Measurements from ENCODE around the gene FSD2.
"Not testable (repeated sequence)": the region's sequence is repeated elsewhere in the genome, so short reads cannot be mapped to it uniquely, and the experiment has no call there.

Gene FSD2

DNA sequence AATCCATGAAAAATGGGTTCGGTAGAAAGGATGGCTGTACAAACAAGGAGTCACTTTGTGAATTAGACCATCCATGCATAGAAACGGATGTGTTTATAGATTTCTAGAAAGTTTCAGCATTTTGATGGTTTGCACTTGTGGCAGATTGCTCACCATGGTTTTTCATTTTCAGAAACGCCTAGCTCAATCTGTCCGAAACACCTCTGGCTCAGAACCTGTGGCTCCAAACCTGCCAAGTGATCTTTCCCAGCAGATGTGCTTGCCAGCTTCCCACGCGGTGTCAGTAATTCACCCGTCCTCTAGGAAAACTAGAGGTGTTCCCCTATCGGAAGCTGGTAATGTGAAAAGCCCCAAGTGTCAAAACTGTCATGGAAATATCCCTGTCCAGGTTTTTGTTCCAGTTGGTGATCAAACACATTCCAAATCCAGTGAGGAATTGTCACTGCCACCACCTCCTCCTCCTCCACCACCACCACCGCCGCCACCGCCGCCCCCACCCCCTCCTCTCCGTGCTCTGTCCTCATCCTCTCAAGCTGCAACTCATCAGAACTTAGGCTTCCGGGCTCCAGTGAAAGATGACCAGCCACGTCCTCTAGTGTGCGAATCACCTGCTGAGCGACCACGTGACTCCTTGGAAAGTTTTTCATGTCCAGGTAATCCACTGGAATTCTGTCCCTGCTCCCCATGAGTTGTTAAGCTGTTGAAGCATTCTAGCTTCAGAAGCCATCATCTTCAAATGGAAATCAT, 24.7 kb upstream of the FSD2 start:
- H3K27ac ChIP-seq, result no peak overlapping the region
- TF ChIP-seq, protein P1, sequence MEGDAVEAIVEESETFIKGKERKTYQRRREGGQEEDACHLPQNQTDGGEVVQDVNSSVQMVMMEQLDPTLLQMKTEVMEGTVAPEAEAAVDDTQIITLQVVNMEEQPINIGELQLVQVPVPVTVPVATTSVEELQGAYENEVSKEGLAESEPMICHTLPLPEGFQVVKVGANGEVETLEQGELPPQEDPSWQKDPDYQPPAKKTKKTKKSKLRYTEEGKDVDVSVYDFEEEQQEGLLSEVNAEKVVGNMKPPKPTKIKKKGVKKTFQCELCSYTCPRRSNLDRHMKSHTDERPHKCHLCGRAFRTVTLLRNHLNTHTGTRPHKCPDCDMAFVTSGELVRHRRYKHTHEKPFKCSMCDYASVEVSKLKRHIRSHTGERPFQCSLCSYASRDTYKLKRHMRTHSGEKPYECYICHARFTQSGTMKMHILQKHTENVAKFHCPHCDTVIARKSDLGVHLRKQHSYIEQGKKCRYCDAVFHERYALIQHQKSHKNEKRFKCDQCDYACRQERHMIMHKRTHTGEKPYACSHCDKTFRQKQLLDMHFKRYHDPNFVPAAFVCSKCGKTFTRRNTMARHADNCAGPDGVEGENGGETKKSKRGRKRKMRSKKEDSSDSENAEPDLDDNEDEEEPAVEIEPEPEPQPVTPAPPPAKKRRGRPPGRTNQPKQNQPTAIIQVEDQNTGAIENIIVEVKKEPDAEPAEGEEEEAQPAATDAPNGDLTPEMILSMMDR (conservative IDR thresholded peaks at IDR 0.05), result no peak
- TF ChIP-seq ZFX (IDR thresholded peaks at IDR 0.05), result no peak

DNA sequence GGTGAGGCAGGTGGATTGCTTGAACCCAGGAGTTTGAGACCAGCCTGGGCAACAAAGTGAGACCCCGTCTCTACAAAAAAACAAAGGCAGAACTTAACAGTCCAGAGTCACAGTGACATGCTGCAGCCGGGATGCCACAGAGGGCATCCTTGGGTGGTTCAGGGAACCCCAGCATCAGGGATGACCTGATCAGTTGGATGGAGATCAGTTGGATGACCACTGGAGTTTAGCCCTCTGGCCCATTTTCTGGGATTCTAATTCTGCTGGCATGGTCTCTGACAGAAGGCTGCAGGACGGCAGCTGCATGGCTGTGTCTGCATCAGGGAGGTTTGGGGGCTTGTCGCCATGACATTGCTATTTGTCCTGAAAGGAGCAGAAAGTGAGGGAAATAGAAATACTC, 23.4 kb upstream of the FSD2 start:
- TF ChIP-seq, protein P1 (conservative IDR thresholded peaks at IDR 0.05), result no peak
- TF ChIP-seq ZFX (IDR thresholded peaks at IDR 0.05), result no peak
- H3K27ac ChIP-seq, result no peak overlapping the region

DNA sequence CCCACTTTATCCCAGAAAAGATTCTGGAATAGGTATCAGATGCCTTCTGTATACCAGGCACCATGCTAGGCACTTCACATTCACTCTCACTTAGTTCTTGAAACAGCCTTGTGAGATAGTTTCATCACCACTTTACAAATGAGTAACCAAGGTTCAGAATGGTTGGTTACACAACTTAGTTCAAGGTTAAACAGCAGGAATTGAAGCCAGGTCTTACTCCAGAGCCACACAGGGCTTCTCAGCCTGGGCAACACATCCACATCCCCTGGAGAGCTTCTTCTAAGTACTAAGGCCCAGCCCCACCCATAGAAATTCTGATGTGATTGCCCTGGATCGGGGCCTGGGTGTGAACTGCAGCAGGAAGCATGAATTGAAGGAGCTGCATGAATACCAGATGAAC, 22.2 kb upstream of the FSD2 start:
- H3K27ac ChIP-seq, result no peak overlapping the region
- TF ChIP-seq ZFX (IDR thresholded peaks at IDR 0.05), result no peak
- TF ChIP-seq, protein P1 (conservative IDR thresholded peaks at IDR 0.05), result no peak

DNA sequence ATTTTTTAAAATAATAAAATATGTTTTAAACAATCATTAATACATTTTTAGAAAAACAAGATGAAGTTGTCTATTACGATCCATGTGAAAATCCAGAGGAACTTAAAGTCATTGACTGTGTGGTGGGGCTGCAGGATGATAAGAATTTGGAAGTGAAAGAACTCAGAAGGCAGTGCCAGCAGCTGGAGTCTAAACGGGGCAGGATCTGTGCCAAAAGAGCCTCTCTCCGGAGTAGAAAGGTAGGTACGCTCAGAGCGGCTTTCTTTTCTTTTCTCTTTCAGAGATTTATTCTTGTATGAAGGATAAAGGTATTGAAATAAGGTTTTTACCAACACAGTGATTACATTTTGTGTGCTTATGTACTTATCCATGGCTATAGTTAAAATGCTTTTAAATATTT, 17.2 kb upstream of the FSD2 start:
- TF ChIP-seq ZFX (IDR thresholded peaks at IDR 0.05), result no peak
- TF ChIP-seq, protein P1 (conservative IDR thresholded peaks at IDR 0.05), result no peak
- H3K27ac ChIP-seq, result no peak overlapping the region

DNA sequence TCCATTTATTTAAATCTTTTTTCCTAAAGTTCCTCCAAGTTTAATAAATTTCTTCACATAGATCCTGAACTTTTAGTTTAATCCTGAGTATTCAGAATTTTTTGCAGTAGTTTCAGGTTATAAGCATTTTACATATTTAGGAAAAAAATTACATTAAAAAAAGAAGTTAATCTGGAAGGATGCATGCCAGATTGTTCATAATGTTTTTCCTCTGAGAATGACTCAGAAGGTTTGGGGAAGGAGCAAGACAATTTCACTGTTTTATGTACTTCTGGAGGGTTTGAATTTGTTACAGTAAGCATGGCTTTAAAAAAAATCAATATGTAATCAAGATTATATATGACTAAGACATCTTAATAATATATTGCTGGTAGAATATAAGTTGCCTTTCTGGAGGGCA, 16.0 kb upstream of the FSD2 start:
- H3K27ac ChIP-seq, result not testable (repeated sequence)

DNA sequence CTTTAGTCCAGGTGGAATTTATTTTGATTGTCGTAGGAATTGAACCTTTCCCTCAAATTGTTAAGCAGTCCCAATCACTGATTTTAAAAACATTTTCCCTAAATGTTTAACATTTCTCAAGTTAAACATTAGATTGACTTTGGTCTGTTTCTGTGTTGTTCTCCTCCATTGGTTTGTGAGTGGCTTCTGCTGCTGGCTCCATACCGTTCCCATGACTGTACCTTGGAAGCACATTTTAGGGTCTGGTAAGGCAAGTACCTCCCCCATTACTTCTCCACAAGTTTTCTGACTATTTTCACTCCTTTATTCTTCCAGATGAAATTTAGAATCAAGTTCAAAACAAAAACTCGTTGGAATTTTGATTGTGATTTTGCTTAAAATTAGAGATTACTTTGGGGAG, 15.5 kb upstream of the FSD2 start:
- not testable (repeated sequence) for H3K27ac ChIP-seq

DNA sequence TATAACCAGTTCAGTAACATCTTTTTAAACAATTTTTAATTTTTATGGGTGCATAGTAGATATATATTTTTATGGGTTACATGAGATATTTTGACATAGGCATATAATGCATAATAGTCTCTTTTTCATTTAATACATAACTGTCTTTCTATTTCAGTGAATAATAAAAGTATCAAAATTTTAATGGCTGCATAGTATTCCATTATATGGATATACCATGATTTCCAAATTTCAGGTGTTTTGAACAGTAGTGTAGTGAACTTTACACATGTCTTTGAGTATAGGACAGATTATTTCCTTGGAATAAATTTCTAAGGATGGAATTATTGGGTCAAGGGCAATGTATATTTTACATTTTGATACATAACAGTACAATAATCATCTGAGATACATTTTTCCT, 14.3 kb upstream of the FSD2 start:
- TF ChIP-seq, protein P1 (conservative IDR thresholded peaks at IDR 0.05), result no peak
- no peak for TF ChIP-seq ZFX (IDR thresholded peaks at IDR 0.05)
- no peak overlapping the region for H3K27ac ChIP-seq

DNA sequence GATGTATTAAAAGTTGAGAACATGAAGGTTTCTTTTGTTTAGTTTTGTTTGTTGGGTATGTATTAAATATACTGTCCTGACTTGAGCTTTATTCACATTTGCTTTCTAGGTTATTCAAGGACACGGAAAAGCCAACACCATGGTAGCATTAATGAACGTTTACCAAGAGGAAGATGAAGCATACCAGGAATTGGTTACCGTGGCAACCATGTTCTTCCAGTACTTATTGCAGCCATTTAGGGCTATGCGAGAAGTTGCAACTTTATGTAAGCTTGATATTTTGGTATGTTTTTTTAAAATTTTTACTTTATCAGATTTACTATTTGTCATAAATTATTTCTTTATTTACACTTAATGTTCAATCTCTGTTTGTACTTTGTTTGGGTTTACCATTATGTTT, 7.1 kb upstream of the FSD2 start:
- no peak for TF ChIP-seq ZFX (IDR thresholded peaks at IDR 0.05)
- TF ChIP-seq, protein P1 (conservative IDR thresholded peaks at IDR 0.05), result no peak

More for the DNA sequence above, 7.1 kb upstream of the FSD2 start:
- no peak overlapping the region for H3K27ac ChIP-seq

Data from C4-2B (cell line).